Lower leg skin (tissue), 3 donors: ENCODE results near the gene METTL15.

Source experiments
- CTCF ChIP-seq, 3 donors: fragments of 450-650 bp; IDR thresholded peaks; one replicate each; pipeline ENCODE4 v1.5.1; 2016; ENCODE audit warnings: antibody characterized with exemption in 3 of 3, mild to moderate bottlenecking in 3 of 3, moderate library complexity in 2 of 3
- POLR2A ChIP-seq, 2 donors: fragments of 450-650 bp; IDR thresholded peaks; one replicate each; pipeline ENCODE4 v1.6.1; 2016 to 2017; ENCODE audit warnings: antibody characterized with exemption in 2 of 2, mild to moderate bottlenecking in 1 of 2, moderate library complexity in 1 of 2

- TF ChIP-seq CTCF (IDR thresholded peaks at IDR 0.05): no peak
- TF ChIP-seq POLR2A (IDR thresholded peaks at IDR 0.05): no peak
Measured at GRCh38 chr11:28153586-28153985, 45.4 kb downstream of the METTL15 start.
